ENCODE results near the gene TPD52L2. TPM values are rescaled to one million over a fixed set of nuclear protein-coding genes. Genes with fewer than 3 reads are reported as not detected.

Gene TPD52L2
- total RNA-seq, 1 experiment from 2014 or later: 293 TPM

DNA sequence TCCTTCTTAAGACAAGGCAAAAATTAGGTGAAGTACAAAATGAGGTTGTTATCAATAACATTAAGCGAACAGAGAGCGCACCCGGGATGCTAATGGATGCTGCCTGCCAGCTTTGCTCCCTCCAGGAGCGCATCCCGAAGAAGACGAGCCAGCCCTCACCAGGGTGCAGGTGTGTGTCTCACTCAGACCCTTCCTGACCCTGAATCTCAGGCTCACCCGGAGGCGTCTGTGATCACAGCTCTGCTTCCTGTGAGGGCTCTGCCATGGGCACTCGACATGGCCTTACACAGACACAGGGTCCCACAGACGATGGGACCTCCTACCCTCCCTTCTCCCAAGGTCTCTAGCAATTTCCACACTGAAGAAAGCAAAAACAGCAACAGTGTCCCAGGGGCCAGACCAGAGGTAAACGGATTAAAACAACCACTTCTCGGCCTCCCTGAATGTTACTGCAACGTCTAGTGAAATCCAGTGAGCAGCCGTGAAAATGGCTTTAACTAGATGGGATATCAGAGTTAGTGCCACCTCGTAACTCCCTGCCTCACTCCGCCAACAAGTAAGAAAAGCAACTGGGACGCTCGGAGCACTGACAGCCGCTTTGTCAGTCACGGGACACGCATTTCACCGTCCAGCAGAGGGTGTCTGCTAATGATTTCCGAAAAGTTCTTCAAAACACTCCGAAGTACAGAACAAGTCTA is 45.7 kb upstream of the TPD52L2 start:
- H3K4me1 Mint-ChIP-seq (ENCODE audit: low read depth, unreplicated experiment): peaks cover 20% of the 10 kb centered on the region

GRCh38 chr20:63821811-63822210 is 43.3 kb upstream of the TPD52L2 start:
- Mint-ChIP-seq H3K36me3 (ENCODE audit: insufficient read depth, unreplicated experiment) (no peaks in the 10 kb centered on the region), H3K4me3 (ENCODE audit: unreplicated experiment) (no peak overlapping the region), H3K27me3 (ENCODE audit: insufficient read depth, unreplicated experiment) (no peaks in the 10 kb centered on the region), H3K27ac (ENCODE audit: unreplicated experiment) (no peak overlapping the region), H3K4me1 (ENCODE audit: low read depth, unreplicated experiment) (peaks cover 20% of the 10 kb centered on the region), H3K9me3 (ENCODE audit: unreplicated experiment) (no peaks in the 10 kb centered on the region)
- POLR2A ChIA-PET: no interaction called here
- intact Hi-C loops (cut with micrococcal nuclease; ENCODE audit: unreplicated experiment): no loop called here
- H3K9me3 ChIP-seq: no peaks in the 10 kb centered on the region
- TF ChIP-seq, protein P1, sequence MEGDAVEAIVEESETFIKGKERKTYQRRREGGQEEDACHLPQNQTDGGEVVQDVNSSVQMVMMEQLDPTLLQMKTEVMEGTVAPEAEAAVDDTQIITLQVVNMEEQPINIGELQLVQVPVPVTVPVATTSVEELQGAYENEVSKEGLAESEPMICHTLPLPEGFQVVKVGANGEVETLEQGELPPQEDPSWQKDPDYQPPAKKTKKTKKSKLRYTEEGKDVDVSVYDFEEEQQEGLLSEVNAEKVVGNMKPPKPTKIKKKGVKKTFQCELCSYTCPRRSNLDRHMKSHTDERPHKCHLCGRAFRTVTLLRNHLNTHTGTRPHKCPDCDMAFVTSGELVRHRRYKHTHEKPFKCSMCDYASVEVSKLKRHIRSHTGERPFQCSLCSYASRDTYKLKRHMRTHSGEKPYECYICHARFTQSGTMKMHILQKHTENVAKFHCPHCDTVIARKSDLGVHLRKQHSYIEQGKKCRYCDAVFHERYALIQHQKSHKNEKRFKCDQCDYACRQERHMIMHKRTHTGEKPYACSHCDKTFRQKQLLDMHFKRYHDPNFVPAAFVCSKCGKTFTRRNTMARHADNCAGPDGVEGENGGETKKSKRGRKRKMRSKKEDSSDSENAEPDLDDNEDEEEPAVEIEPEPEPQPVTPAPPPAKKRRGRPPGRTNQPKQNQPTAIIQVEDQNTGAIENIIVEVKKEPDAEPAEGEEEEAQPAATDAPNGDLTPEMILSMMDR (IDR thresholded peaks at IDR 0.05; ENCODE audit: insufficient read depth in 1 of 2, low read depth in 1 of 2, low read length in 1 of 2, severe bottlenecking in 1 of 2, unreplicated experiment in 1 of 2): no peak
- no peaks in the 10 kb centered on the region for H3K36me3 ChIP-seq (ENCODE audit: control insufficient read depth, insufficient read depth, low read length)
- no peaks in the 10 kb centered on the region for H3K27me3 ChIP-seq (replicated peaks; ENCODE audit: control insufficient read depth, insufficient read depth, low read length)
- peaks cover 11% of the 10 kb centered on the region for H3K4me1 ChIP-seq
- H3K4me3 ChIP-seq (ENCODE audit: low read depth, low read length): no peak overlapping the region
- no peak for DNase-seq
- no TSS peak for BruUV-seq (replicated peaks)
- CTCF ChIA-PET: no interaction called here

More for the DNA sequence above, 45.7 kb upstream of the TPD52L2 start:
- intact Hi-C loops (cut with micrococcal nuclease; ENCODE audit: unreplicated experiment): loop anchor here (1.0 kb wide), 1 partner anchor 45 kb away; no protein-coding TSS in a partner anchor
- no peaks in the 10 kb centered on the region for H3K9me3 ChIP-seq
- H3K4me3 ChIP-seq (ENCODE audit: low read depth, low read length): peak overlapping the region; percentile 17; the same call in 1 of the 2 replicates
- no peaks in the 10 kb centered on the region for H3K36me3 Mint-ChIP-seq (ENCODE audit: insufficient read depth, unreplicated experiment)
- H3K27ac Mint-ChIP-seq (ENCODE audit: unreplicated experiment): no peak overlapping the region
- DNase-seq: peak; percentile 72
- ChIA-PET CTCF (interaction anchor here (0.6 kb wide), 2 partner anchors 10 to 154 kb away, joined by 3 read pairs; no protein-coding TSS in a partner anchor), POLR2A (no interaction called here)
- no peaks in the 10 kb centered on the region for H3K9me3 Mint-ChIP-seq (ENCODE audit: unreplicated experiment)
- H3K4me1 ChIP-seq: peaks cover 10% of the 10 kb centered on the region
- BruUV-seq (replicated peaks): no TSS peak
- no peaks in the 10 kb centered on the region for H3K27me3 Mint-ChIP-seq (ENCODE audit: insufficient read depth, unreplicated experiment)
- no peaks in the 10 kb centered on the region for H3K36me3 ChIP-seq (ENCODE audit: control insufficient read depth, insufficient read depth, low read length)
- TF ChIP-seq, protein P1 (IDR thresholded peaks at IDR 0.05; ENCODE audit: insufficient read depth in 1 of 2, low read depth in 1 of 2, low read length in 1 of 2, severe bottlenecking in 1 of 2, unreplicated experiment in 1 of 2): peak; percentile 51 to 84
- H3K27me3 ChIP-seq (replicated peaks; ENCODE audit: control insufficient read depth, insufficient read depth, low read length): no peaks in the 10 kb centered on the region
- peak overlapping the region; percentile 54 for H3K4me3 Mint-ChIP-seq (ENCODE audit: unreplicated experiment)

GRCh38 chr20:63822276-63822696 is 42.8 kb upstream of the TPD52L2 start:
- Histone ChIP-seq H3K9me3 (no peaks in the 10 kb centered on the region), H3K4me1 (peaks cover 11% of the 10 kb centered on the region), H3K36me3 (ENCODE audit: control insufficient read depth, insufficient read depth, low read length) (no peaks in the 10 kb centered on the region), H3K4me3 (ENCODE audit: low read depth, low read length) (no peak overlapping the region), H3K27me3 (replicated peaks; ENCODE audit: control insufficient read depth, insufficient read depth, low read length) (no peaks in the 10 kb centered on the region)
- peaks cover 20% of the 10 kb centered on the region for H3K4me1 Mint-ChIP-seq (ENCODE audit: low read depth, unreplicated experiment)
- CTCF ChIA-PET: no interaction called here
- TF ChIP-seq, protein P1 (IDR thresholded peaks at IDR 0.05; ENCODE audit: insufficient read depth in 1 of 2, low read depth in 1 of 2, low read length in 1 of 2, severe bottlenecking in 1 of 2, unreplicated experiment in 1 of 2): no peak
- POLR2A ChIA-PET: no interaction called here
- H3K4me3 Mint-ChIP-seq (ENCODE audit: unreplicated experiment): no peak overlapping the region
- no peak overlapping the region for H3K27ac Mint-ChIP-seq (ENCODE audit: unreplicated experiment)
- intact Hi-C loops (cut with micrococcal nuclease; ENCODE audit: unreplicated experiment): no loop called here
- no peaks in the 10 kb centered on the region for H3K27me3 Mint-ChIP-seq (ENCODE audit: insufficient read depth, unreplicated experiment)
- no peaks in the 10 kb centered on the region for H3K9me3 Mint-ChIP-seq (ENCODE audit: unreplicated experiment)
- BruUV-seq (replicated peaks): no TSS peak
- H3K36me3 Mint-ChIP-seq (ENCODE audit: insufficient read depth, unreplicated experiment): no peaks in the 10 kb centered on the region
- no peak for DNase-seq
